Neutrophil (primary cell): Measurements from ENCODE around the gene CD200R1.
"Not testable (repeated sequence)": the region's sequence is repeated elsewhere in the genome, so short reads cannot be mapped to it uniquely, and the experiment has no call there.

ENCODE experiments used
- H3K27ac ChIP-seq: fragments of 200-600 bp; sonication (generic); 2 replicates; pipeline ENCODE4 v1.5.1; 2016; ENCODE audit warnings: mild to moderate bottlenecking, moderate library complexity
- H3K27me3 ChIP-seq: fragments of 200-600 bp; sonication (generic); 2 replicates; pipeline ENCODE4 v1.6.0; 2016; ENCODE audit warnings: mild to moderate bottlenecking
- H3K36me3 ChIP-seq: fragments of 200-600 bp; sonication (generic); 2 replicates; pipeline ENCODE4 v1.5.1; 2017
- H3K4me1 ChIP-seq, 2 experiments: fragments of 200-600 bp in 1 of 2; sonication (generic) in 1 of 2; 1 replicate in 1 of 2; 2 replicates in 1 of 2; pipeline versions ENCODE4 v1.5.1 to v1.6.1; 2013 to 2016; ENCODE audit warnings: low read depth in 1 of 2, low read length in 1 of 2, mild to moderate bottlenecking in 1 of 2, moderate library complexity in 1 of 2; ENCODE audit not compliant: control insufficient read depth in 1 of 2, insufficient read depth in 1 of 2
- H3K4me3 ChIP-seq, 2 experiments: fragments of 200-600 bp in 1 of 2; sonication (generic) in 1 of 2; 1 replicate in 1 of 2; 2 replicates in 1 of 2; pipeline ENCODE4 v1.5.1; 2013 to 2016; ENCODE audit warnings: low read depth in 1 of 2, low read length in 1 of 2, mild to moderate bottlenecking in 1 of 2, moderate library complexity in 1 of 2
- H3K9me3 ChIP-seq: fragments of 200-600 bp; sonication (generic); 2 replicates; pipeline ENCODE4 v1.5.1; 2016
- TF ChIP-seq, protein P1 (sequence below): fragments of 200-600 bp; sonication (generic); IDR thresholded peaks from 2 replicates; pipeline ENCODE4 v1.5.1; 2016; ENCODE audit warnings: antibody characterized with exemption

Gene CD200R1

DNA sequence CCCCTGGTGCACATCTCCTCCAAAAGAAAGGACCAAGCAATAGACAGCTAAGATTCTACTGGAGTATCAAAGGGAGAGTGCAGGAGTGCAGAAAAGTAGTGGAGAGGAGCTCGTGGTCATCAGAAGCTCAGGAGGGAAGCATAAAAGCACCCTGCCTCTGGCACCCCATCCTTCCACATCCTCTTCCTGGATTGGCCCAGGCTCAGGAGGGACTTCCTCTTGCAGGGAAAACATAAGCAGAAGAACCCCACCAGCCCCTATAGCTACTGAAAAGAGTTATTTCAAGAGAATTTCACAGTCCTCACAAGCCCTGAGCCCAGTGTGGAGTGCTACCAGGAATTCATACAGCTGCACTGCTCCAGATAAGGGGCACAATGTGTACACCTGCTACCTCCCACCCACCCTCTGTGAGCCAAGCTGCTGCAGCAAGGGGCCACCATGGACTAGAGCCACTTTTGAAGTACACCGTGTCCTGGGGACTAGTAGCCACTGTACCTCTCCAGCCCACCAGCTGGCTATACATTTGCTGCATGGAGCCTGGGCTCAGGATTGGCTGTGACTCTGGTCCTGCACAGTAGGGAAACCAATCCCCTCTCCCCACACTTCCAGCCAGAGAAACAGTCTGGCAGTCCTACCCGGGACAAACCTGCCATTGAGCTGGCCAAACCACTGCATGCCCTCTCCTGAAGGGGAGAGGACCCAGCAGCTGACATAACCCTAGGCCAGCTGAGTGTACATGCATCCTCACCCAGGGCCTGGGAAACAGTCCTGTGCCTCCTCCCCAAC lies 43.0 kb downstream of the CD200R1 start:
- TF ChIP-seq, protein P1, sequence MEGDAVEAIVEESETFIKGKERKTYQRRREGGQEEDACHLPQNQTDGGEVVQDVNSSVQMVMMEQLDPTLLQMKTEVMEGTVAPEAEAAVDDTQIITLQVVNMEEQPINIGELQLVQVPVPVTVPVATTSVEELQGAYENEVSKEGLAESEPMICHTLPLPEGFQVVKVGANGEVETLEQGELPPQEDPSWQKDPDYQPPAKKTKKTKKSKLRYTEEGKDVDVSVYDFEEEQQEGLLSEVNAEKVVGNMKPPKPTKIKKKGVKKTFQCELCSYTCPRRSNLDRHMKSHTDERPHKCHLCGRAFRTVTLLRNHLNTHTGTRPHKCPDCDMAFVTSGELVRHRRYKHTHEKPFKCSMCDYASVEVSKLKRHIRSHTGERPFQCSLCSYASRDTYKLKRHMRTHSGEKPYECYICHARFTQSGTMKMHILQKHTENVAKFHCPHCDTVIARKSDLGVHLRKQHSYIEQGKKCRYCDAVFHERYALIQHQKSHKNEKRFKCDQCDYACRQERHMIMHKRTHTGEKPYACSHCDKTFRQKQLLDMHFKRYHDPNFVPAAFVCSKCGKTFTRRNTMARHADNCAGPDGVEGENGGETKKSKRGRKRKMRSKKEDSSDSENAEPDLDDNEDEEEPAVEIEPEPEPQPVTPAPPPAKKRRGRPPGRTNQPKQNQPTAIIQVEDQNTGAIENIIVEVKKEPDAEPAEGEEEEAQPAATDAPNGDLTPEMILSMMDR, result no peak
- Histone ChIP-seq H3K4me3 (no peak overlapping the region), H3K27me3 (no peaks in the 10 kb centered on the region), H3K4me1 (peaks cover 8 to 13% of the 10 kb centered on the region in 2 experiments), H3K36me3 (peaks cover 16% of the 10 kb centered on the region), H3K27ac (peak overlapping the region; percentile 23), H3K9me3 (no peaks in the 10 kb centered on the region)

DNA sequence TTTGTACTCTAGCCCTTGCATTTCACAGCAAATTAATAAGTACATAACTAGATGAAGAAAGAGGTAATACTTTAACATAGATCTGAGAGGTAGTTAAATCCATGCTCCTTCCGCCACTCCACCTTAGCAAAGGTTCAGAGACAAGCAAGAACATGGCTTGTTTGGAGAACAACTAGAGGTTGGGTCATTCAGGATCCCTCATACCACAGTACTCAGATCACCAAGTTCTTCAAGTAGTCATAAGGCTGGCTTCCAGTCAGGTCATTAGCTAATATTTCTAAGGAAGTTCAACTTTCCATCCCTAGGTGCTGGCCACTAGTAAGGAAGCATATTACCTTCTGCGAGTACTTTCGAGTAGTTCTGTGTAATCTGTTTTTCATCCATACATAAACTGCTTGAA lies 44.1 kb downstream of the CD200R1 start:
- H3K4me1 ChIP-seq, result peaks cover 8 to 13% of the 10 kb centered on the region in 2 experiments
- no peak overlapping the region for H3K27ac ChIP-seq
- H3K4me3 ChIP-seq, result no peak overlapping the region
- no peaks in the 10 kb centered on the region for H3K27me3 ChIP-seq
- H3K36me3 ChIP-seq, result peaks cover 16% of the 10 kb centered on the region
- TF ChIP-seq, protein P1, result no peak
- no peaks in the 10 kb centered on the region for H3K9me3 ChIP-seq

DNA sequence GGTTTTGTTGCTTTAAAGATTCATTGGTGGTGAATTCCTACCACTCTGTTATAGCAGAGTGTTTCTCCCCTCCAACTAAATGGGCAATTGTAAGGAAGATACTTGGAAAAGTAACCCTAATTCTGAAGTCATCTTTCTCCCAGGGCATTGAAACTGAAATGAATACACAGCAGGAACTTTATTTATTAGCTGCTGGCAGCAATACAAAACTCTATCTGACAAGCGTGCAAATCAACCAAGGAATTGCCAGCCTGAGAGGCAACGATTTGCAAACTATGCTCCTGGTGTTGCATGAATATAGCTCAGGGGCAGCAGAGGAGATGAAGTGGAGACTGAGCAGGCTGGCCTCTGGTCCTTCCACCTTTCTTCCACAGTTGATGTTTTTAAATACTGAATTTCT lies 48.9 kb downstream of the CD200R1 start:
- peaks cover 0 to 7% of the 10 kb centered on the region in 2 experiments for H3K4me1 ChIP-seq
- H3K9me3 ChIP-seq, result no peaks in the 10 kb centered on the region
- peaks cover 36% of the 10 kb centered on the region for H3K36me3 ChIP-seq
- TF ChIP-seq, protein P1, result no peak
- H3K4me3 ChIP-seq, result no peak overlapping the region
- no peak overlapping the region for H3K27ac ChIP-seq
- H3K27me3 ChIP-seq, result no peaks in the 10 kb centered on the region

DNA sequence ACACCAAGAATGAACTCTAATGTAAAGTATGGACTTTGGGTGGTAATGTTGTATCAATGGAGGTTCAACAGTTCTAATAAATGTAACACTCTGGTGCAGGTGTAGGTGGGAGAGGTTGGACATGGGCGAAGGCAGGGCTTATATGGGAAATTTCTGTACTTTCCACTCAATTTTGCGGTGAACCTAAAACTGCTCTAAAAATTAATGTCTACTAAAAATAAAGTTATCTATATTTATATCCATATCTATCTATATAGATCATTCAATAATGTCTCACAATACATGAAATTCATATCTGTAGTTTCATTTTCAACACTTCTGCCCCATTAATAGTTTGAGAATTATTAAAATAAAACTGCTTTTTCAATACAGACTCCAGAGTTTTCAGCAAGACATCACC lies 49.3 kb downstream of the CD200R1 start:
- H3K4me1 ChIP-seq, result peaks cover 0 to 7% of the 10 kb centered on the region in 2 experiments
- H3K27ac ChIP-seq, result no peak overlapping the region
- no peaks in the 10 kb centered on the region for H3K9me3 ChIP-seq
- H3K36me3 ChIP-seq, result peaks cover 33% of the 10 kb centered on the region
- H3K4me3 ChIP-seq, result no peak overlapping the region
- H3K27me3 ChIP-seq, result no peaks in the 10 kb centered on the region
- TF ChIP-seq, protein P1, result no peak

DNA sequence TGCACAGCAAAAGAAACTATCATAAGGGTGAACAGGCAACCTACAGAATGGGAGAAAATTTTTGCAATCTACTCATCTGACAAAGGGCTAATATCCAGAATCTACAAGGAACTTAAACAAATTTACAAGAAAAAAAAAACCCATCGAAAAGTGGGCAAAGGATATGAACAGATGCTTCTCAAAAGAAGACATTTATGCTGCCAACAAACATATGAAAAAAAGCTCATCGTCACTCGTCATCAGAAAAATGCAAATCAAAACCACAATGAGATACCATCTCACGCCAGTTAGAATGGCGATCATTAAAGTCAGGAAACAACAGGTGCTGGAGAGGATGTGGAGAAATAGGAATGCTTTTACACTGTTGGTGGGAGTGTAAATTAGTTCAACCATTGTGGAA lies 55.4 kb downstream of the CD200R1 start:
- H3K27me3 ChIP-seq, H3K9me3 ChIP-seq, H3K4me3 ChIP-seq, H3K27ac ChIP-seq, H3K4me1 ChIP-seq: not testable (repeated sequence)
- peaks cover 20% of the 10 kb centered on the region for H3K36me3 ChIP-seq

DNA sequence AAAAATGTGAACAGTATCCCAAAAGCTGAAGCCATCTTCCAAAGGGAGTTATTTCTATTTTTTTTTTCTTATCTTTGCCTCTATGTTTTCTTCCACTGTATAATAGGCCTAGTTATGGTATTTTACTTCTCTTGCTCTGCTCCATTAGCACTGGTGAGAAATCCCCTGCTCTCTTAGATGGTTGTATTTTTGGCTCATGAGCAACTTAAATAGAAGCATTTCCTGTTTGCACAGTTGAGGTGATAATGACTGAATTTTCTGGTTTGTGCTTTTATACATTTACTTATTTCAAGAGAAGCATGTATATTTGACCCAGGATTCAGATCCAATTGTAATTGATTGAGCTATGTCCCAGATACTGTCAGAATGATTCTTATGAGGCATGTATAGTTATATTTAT lies 66.7 kb downstream of the CD200R1 start:
- Histone ChIP-seq H3K27ac (no peak overlapping the region), H3K9me3 (no peaks in the 10 kb centered on the region), H3K27me3 (no peaks in the 10 kb centered on the region), H3K4me3 (no peak overlapping the region), H3K4me1 (no peaks in the 10 kb centered on the region), H3K36me3 (no peaks in the 10 kb centered on the region)
- TF ChIP-seq, protein P1, result no peak
